Panc1 (cell line): Measurements from ENCODE around the gene ABHD2. TPM values are rescaled to one million over a fixed set of nuclear protein-coding genes. Genes with fewer than 3 reads are reported as not detected.

ENCODE experiments used
- ATAC-seq: fragments of 200-7000 bp; cut with Tn5 transposase; 2 replicates; pipeline ENCODE4 v1.9.1; 2020; ENCODE audit warnings: mild to moderate bottlenecking, moderate library complexity
- Bru-seq: library from RNA; stranded (reverse); fragments of 400-500 nt; gene quantifications from one replicate; lab custom pipeline; 2021; lab: Mats Ljungman, UMichigan
- BruChase-seq, 2 experiments: library from RNA; stranded (reverse); fragments of 400-500 nt; gene quantifications; one replicate each; lab custom pipeline; 2021; lab: Mats Ljungman, UMichigan
- BruUV-seq: library from RNA; stranded (reverse); fragments of 400-500 nt; replicated peaks from 2 replicates; lab custom pipeline; 2021; lab: Mats Ljungman, UMichigan
- CTCF ChIA-PET: fragments of 300-600 bp; sonication (Branson Sonifier 250); formaldehyde crosslinking; loops from one replicate; lab custom pipeline; 2022; ENCODE audit warnings: antibody characterized with exemption; lab: Charles Lee
- POLR2A ChIA-PET: fragments of 300-600 bp; sonication (Branson Sonifier 250); formaldehyde crosslinking; loops from one replicate; lab custom pipeline; 2022; ENCODE audit warnings: antibody characterized with exemption; lab: Charles Lee
- DNase-seq: peaks from one replicate; pipeline ENCODE4 v3.0.0-alpha.2; 2010; ENCODE audit warnings: low read depth, low spot score
- H3K27ac ChIP-seq: 2 replicates; pipeline ENCODE4 v1.5.1; 2011; ENCODE audit warnings: mild to moderate bottlenecking, low read length, inconsistent platforms
- H3K27me3 ChIP-seq: fragments of 200-500 bp; sonication (Bioruptor generic); 2 replicates; pipeline ENCODE4 v1.6.0; 2014; ENCODE audit warnings: low read length, inconsistent platforms; ENCODE audit not compliant: control insufficient read depth, insufficient read depth
- H3K36me3 ChIP-seq: fragments of 200-500 bp; sonication (Bioruptor generic); 2 replicates; pipeline ENCODE4 v1.5.1; 2014; ENCODE audit warnings: inconsistent platforms, mild to moderate bottlenecking, low read length, moderate library complexity; ENCODE audit not compliant: control insufficient read depth, insufficient read depth
- H3K4me1 ChIP-seq: 2 replicates; pipeline ENCODE4 v1.5.1; 2011; ENCODE audit warnings: inconsistent platforms, mild to moderate bottlenecking, low read length, moderate library complexity; ENCODE audit not compliant: control insufficient read depth, insufficient read depth
- H3K4me3 ChIP-seq, 2 experiments: 2 replicates each; pipeline ENCODE4 v1.5.1; 2011 to 2012; ENCODE audit warnings: low read depth in 2 of 2, low read length in 2 of 2, mild to moderate bottlenecking in 2 of 2, inconsistent platforms in 1 of 2, moderate library complexity in 1 of 2
- H3K9me3 ChIP-seq: fragments of 200-500 bp; sonication (Bioruptor generic); 2 replicates; pipeline ENCODE4 v1.5.1; 2014; ENCODE audit warnings: low read depth, mild to moderate bottlenecking, inconsistent platforms, low read length, moderate library complexity; ENCODE audit not compliant: control insufficient read depth, insufficient read depth
- POLR2AphosphoS5 ChIP-seq: IDR thresholded peaks from 2 replicates; pipeline ENCODE4 v1.6.1; 2012; ENCODE audit warnings: mild to moderate bottlenecking, low read depth, low read length, moderate library complexity
- SIN3A ChIP-seq: IDR thresholded peaks from 2 replicates; pipeline ENCODE4 v1.6.1; 2012; ENCODE audit warnings: low read depth, mild to moderate bottlenecking, low read length, moderate library complexity, borderline replicate concordance; ENCODE audit not compliant: insufficient read depth
- TCF7L2 ChIP-seq: IDR thresholded peaks from 2 replicates; pipeline ENCODE4 v1.6.1; 2011; ENCODE audit warnings: mild to moderate bottlenecking, low read depth, low read length, inconsistent platforms
- in situ Hi-C: cut with HindIII; loops from 2 replicates; pipeline ENCODE4 v1.10.0; 2016; ENCODE audit warnings: low sequenced_read_pairs, low pct_unique_long_range_greater_than_20kb
- intact Hi-C: fragments of 100-400 bp; cut with micrococcal nuclease; formaldehyde crosslinking; loops from one replicate; pipeline ENCODE4 v1.10.0; 2022; ENCODE audit not compliant: unreplicated experiment
- long read RNA-seq: library from polyadenylated mRNA; unstranded; transcript quantifications from one replicate; pipeline ENCODE4 v2.0.0, GENCODE V29; 2021; ENCODE audit not compliant: unreplicated experiment
- polyA plus RNA-seq: library from polyadenylated mRNA; unstranded; fragments of >200 nt; gene quantifications from one replicate; pipeline ENCODE4 v1.2.1, GENCODE V29; 2012; ENCODE audit warnings: missing spikeins; ENCODE audit not compliant: insufficient read length
- total RNA-seq: library from RNA; stranded (reverse); gene quantifications from one replicate; pipeline ENCODE4 v1.2.1, GENCODE V29; 2021; ENCODE audit not compliant: unreplicated experiment
- TF ChIP-seq, protein P1 (sequence below): fragments of 450-650 bp; IDR thresholded peaks from 2 replicates; pipeline ENCODE4 v1.5.1; 2017; ENCODE audit warnings: mild to moderate bottlenecking
- TF ChIP-seq, protein P2 (sequence below), 2 experiments: IDR thresholded peaks; 2 replicates each; pipeline ENCODE4 v1.6.1; 2011 to 2012; ENCODE audit warnings: low read depth in 2 of 2, control low read depth in 1 of 2, low read length in 1 of 2, mild to moderate bottlenecking in 1 of 2, moderate library complexity in 1 of 2; ENCODE audit not compliant: insufficient read depth in 1 of 2

ABHD2 gene, protein sequence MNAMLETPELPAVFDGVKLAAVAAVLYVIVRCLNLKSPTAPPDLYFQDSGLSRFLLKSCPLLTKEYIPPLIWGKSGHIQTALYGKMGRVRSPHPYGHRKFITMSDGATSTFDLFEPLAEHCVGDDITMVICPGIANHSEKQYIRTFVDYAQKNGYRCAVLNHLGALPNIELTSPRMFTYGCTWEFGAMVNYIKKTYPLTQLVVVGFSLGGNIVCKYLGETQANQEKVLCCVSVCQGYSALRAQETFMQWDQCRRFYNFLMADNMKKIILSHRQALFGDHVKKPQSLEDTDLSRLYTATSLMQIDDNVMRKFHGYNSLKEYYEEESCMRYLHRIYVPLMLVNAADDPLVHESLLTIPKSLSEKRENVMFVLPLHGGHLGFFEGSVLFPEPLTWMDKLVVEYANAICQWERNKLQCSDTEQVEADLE
- total RNA-seq = 95.0 TPM
- 41.2 TPM for polyA plus RNA-seq
- Bru-seq, nascent RNA = percentile 79 among the genes with signal in this experiment
- percentile 77 among the genes with signal in this experiment for BruChase-seq, experiment 1, labeled RNA remaining after a 2-hour chase
- percentile 89 among the genes with signal in this experiment for BruChase-seq, experiment 2, labeled RNA remaining after a 6-hour chase
- long read RNA-seq, full-length matches to known transcripts = 19 of 72 reads
- long read RNA-seq, partial matches to known transcripts = 1 of 72 reads
- long read RNA-seq, other reads (novel, unspliced or antisense) = 52 of 72 reads

DNA sequence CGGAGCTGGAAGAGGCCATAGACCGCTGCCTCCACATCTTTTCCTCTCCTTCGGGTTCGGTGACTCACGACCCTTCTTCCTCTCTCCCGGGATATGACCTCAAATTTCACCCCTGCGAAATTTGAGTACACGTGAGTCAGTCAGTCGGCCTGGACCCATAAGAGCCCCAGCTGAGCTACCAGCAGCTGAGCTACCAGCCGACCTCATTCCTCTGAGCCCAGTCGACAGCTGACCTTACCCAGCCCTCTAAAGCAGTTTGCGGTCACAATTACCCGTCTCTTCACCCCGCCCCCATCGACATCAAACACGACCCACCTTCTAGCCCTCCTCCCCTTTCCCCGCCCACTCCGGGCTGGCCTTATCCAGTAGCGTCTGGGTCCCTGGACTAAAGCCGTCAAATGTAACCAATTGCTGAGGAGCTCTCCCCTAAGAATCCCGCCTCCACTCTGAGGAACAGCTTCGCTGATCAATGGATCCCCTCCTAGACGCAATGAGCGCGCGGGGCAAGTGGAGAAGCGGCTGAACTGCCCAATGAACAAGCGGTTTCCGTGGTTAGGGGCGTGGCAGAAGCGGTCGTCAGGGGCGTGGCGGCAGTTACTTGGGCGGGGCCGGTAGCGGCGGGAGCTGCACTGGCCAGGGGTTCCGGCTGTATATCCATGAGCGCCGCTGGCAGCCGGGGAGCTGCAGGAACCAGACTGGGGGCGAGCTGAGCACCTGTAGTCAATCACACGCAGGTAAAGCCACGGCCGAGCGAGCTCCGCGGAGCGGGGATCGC is at the start of gene ABHD2:
TSS of gene ABHD2 (plus strand) at position 627 of the 775 bp plus-strand sequence. CDS start 27,872 bp downstream, outside the sequence.
- no peaks in the 10 kb centered on the region for H3K27me3 ChIP-seq
- no peaks in the 10 kb centered on the region; the same call in 1 of the 2 replicates for H3K36me3 ChIP-seq
- H3K9me3 ChIP-seq = no peaks in the 10 kb centered on the region
- no TSS peak for BruUV-seq
- in situ Hi-C loops = no loop called here
- peak; percentile 96 for ATAC-seq
- TF ChIP-seq TCF7L2 = peak; percentile 96
- TF ChIP-seq POLR2AphosphoS5 = no peak
- TF ChIP-seq SIN3A = peak; percentile 54; the same call in 1 of the 2 replicates
- TF ChIP-seq, protein P1, sequence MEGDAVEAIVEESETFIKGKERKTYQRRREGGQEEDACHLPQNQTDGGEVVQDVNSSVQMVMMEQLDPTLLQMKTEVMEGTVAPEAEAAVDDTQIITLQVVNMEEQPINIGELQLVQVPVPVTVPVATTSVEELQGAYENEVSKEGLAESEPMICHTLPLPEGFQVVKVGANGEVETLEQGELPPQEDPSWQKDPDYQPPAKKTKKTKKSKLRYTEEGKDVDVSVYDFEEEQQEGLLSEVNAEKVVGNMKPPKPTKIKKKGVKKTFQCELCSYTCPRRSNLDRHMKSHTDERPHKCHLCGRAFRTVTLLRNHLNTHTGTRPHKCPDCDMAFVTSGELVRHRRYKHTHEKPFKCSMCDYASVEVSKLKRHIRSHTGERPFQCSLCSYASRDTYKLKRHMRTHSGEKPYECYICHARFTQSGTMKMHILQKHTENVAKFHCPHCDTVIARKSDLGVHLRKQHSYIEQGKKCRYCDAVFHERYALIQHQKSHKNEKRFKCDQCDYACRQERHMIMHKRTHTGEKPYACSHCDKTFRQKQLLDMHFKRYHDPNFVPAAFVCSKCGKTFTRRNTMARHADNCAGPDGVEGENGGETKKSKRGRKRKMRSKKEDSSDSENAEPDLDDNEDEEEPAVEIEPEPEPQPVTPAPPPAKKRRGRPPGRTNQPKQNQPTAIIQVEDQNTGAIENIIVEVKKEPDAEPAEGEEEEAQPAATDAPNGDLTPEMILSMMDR = no peak
- TF ChIP-seq, protein P2, sequence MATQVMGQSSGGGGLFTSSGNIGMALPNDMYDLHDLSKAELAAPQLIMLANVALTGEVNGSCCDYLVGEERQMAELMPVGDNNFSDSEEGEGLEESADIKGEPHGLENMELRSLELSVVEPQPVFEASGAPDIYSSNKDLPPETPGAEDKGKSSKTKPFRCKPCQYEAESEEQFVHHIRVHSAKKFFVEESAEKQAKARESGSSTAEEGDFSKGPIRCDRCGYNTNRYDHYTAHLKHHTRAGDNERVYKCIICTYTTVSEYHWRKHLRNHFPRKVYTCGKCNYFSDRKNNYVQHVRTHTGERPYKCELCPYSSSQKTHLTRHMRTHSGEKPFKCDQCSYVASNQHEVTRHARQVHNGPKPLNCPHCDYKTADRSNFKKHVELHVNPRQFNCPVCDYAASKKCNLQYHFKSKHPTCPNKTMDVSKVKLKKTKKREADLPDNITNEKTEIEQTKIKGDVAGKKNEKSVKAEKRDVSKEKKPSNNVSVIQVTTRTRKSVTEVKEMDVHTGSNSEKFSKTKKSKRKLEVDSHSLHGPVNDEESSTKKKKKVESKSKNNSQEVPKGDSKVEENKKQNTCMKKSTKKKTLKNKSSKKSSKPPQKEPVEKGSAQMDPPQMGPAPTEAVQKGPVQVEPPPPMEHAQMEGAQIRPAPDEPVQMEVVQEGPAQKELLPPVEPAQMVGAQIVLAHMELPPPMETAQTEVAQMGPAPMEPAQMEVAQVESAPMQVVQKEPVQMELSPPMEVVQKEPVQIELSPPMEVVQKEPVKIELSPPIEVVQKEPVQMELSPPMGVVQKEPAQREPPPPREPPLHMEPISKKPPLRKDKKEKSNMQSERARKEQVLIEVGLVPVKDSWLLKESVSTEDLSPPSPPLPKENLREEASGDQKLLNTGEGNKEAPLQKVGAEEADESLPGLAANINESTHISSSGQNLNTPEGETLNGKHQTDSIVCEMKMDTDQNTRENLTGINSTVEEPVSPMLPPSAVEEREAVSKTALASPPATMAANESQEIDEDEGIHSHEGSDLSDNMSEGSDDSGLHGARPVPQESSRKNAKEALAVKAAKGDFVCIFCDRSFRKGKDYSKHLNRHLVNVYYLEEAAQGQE (IDR thresholded peaks at IDR 0.05; ENCODE audit: insufficient read depth in 1 of 2, low read depth in 2 of 2, low read length in 1 of 2) = no peak
- DNase-seq = peak; percentile 100
- H3K27ac ChIP-seq = peak within 1 kb of the TSS; percentile 97
- ChIA-PET CTCF (interaction anchor here (0.8 to 2.4 kb wide), 3 partner anchors 9 to 83 kb away, joined by 3 to 6 read pairs (median 4); no protein-coding TSS in a partner anchor), POLR2A (interaction anchor here (0.6 to 1.2 kb wide), 7 partner anchors 9 to 418 kb away, joined by 3 to 7 read pairs (median 4); no protein-coding TSS in a partner anchor)
- intact Hi-C loops = no loop called here
- peaks cover 40% of the 10 kb centered on the region for H3K4me1 ChIP-seq
- H3K4me3 ChIP-seq = peak within 1 kb of the TSS; percentile 84

DNA sequence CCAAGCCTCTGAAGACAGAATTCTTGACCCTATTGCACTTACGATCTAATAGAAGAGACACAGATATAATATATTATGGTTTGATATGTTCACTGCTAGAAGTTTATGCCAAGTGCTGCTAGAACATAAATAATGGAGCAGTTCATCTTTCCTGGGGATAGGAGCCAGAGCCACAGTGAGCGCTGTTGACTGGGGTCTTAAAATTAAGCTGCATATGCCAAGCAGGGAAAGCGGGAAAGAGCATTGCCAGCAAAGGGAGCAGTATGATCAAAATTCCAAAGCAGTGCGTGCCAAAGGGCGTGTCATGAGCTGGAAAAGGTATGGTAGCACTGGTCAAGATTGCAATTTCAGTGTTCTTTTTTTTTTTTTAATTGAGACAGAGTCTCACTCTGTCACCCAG is 49.1 kb upstream of the ABHD2 start:
- no TSS peak for BruUV-seq
- Histone ChIP-seq H3K4me1 (peaks cover 9% of the 10 kb centered on the region), H3K4me3 (no peak overlapping the region), H3K9me3 (no peaks in the 10 kb centered on the region), H3K27me3 (no peaks in the 10 kb centered on the region), H3K27ac (no peak overlapping the region), H3K36me3 (no peaks in the 10 kb centered on the region)
- DNase-seq (no peak), ATAC-seq (no peak)
- CTCF ChIA-PET = no interaction called here
- in situ Hi-C loops (no loop called here), intact Hi-C loops (no loop called here)
- TF ChIP-seq SIN3A (no peak), POLR2AphosphoS5 (no peak), TCF7L2 (no peak)
- TF ChIP-seq, protein P1 = no peak
- TF ChIP-seq, protein P2 (IDR thresholded peaks at IDR 0.05; ENCODE audit: insufficient read depth in 1 of 2, low read depth in 2 of 2, low read length in 1 of 2) = no peak
- POLR2A ChIA-PET = interaction anchor here (0.7 kb wide), 1 partner anchor 133 kb away, joined by 4 read pairs; no protein-coding TSS in a partner anchor
